Fibroblast of lung (primary cell): ENCODE data around the gene CAMTA1. TPM values are rescaled to one million over a fixed set of nuclear protein-coding genes. Genes with fewer than 3 reads are reported as not detected.

Experiments
- DNase-seq, 2 donors: peaks; one replicate each; pipeline versions ENCODE4 v3.0.0 to v3.0.0-alpha.2; 2010; ENCODE audit warnings: low read depth in 2 of 2
- H2AFZ ChIP-seq: 2 replicates; pipeline ENCODE4 v1.5.1; 2012; ENCODE audit warnings: low read length, control low read depth, inconsistent platforms
- H3K27ac ChIP-seq: 2 replicates; pipeline ENCODE4 v1.5.1; 2011; ENCODE audit warnings: low read length, control low read depth; ENCODE audit not compliant: insufficient read depth
- H3K27me3 ChIP-seq: 2 replicates; pipeline ENCODE4 v1.5.1; 2011; ENCODE audit warnings: mild to moderate bottlenecking, low read length; ENCODE audit not compliant: control insufficient read depth, insufficient read depth
- H3K36me3 ChIP-seq: 2 replicates; pipeline ENCODE4 v1.5.1; 2011; ENCODE audit warnings: low read length; ENCODE audit not compliant: control insufficient read depth, insufficient read depth
- H3K4me1 ChIP-seq: 2 replicates; pipeline ENCODE4 v1.5.1; 2011; ENCODE audit warnings: low read length; ENCODE audit not compliant: control insufficient read depth, insufficient read depth; ENCODE audit errors: extremely low read depth
- H3K4me2 ChIP-seq: 2 replicates; pipeline ENCODE4 v1.5.1; 2011; ENCODE audit warnings: low read length, control low read depth; ENCODE audit not compliant: insufficient read depth; ENCODE audit errors: extremely low read depth
- H3K4me3 ChIP-seq, 4 experiments: fragments of 200-600 bp in 1 of 4; sonication (generic) in 1 of 4; replicated peaks in 1 of 4; 2 replicates each; pipeline ENCODE4 v1.5.1; 2011 to 2016; ENCODE audit warnings: low read length in 4 of 4, low read depth in 3 of 4, mild to moderate bottlenecking in 3 of 4, control low read depth in 2 of 4, inconsistent platforms in 1 of 4, mixed read lengths in 1 of 4; ENCODE audit not compliant: insufficient read depth in 1 of 4; ENCODE audit errors: control extremely low read depth in 1 of 4
- H3K79me2 ChIP-seq: 2 replicates; pipeline ENCODE4 v1.5.1; 2012; ENCODE audit warnings: mild to moderate bottlenecking, low read length, inconsistent platforms; ENCODE audit not compliant: control insufficient read depth, insufficient read depth
- H3K9ac ChIP-seq: 2 replicates; pipeline ENCODE4 v1.5.1; 2011; ENCODE audit warnings: mild to moderate bottlenecking, low read length, control low read depth; ENCODE audit not compliant: insufficient read depth
- H3K9me3 ChIP-seq: 2 replicates; pipeline ENCODE4 v1.5.1; 2012; ENCODE audit warnings: low read depth, low read length; ENCODE audit not compliant: control insufficient read depth, insufficient read depth
- H4K20me1 ChIP-seq: 2 replicates; pipeline ENCODE4 v1.5.1; 2011; ENCODE audit warnings: low read length; ENCODE audit not compliant: control insufficient read depth, insufficient read depth; ENCODE audit errors: extremely low read depth
- EZH2 ChIP-seq: IDR thresholded peaks from 2 replicates; pipeline ENCODE4 v1.5.1; 2012; ENCODE audit warnings: low read length, control low read depth, mild to moderate bottlenecking; ENCODE audit errors: missing control alignments
- polyA plus RNA-seq, 2 donors: library from polyadenylated mRNA; depleted of rRNA in 1 of 2; stranded (reverse) in 1 of 2; unstranded in 1 of 2; fragments of >200 nt; gene quantifications; 2 replicates each; pipeline ENCODE4 v1.2.1, GENCODE V29; 2011 to 2012; ENCODE audit warnings: missing spikeins in 1 of 2
- total RNA-seq: library from RNA; depleted of rRNA; stranded (reverse); fragments of >200 nt; gene quantifications from 2 replicates; pipeline ENCODE4 v1.2.1, GENCODE V29; 2014
- TF ChIP-seq, protein P1 (sequence below), 2 donors: IDR thresholded peaks in 1 of 2; conservative IDR thresholded peaks in 1 of 2; 1 replicate in 1 of 2; 2 replicates in 1 of 2; pipeline ENCODE4 v1.5.1; 2011 to 2012; ENCODE audit warnings: low read length in 2 of 2, control low read depth in 1 of 2, inconsistent platforms in 1 of 2, low read depth in 1 of 2, mild to moderate bottlenecking in 1 of 2

CAMTA1 gene
- total and polyA plus RNA-seq, 2 donors (not counting 1 experiment from before 2014, with no cell fraction given): 47.6 to 86.0 TPM

DNA sequence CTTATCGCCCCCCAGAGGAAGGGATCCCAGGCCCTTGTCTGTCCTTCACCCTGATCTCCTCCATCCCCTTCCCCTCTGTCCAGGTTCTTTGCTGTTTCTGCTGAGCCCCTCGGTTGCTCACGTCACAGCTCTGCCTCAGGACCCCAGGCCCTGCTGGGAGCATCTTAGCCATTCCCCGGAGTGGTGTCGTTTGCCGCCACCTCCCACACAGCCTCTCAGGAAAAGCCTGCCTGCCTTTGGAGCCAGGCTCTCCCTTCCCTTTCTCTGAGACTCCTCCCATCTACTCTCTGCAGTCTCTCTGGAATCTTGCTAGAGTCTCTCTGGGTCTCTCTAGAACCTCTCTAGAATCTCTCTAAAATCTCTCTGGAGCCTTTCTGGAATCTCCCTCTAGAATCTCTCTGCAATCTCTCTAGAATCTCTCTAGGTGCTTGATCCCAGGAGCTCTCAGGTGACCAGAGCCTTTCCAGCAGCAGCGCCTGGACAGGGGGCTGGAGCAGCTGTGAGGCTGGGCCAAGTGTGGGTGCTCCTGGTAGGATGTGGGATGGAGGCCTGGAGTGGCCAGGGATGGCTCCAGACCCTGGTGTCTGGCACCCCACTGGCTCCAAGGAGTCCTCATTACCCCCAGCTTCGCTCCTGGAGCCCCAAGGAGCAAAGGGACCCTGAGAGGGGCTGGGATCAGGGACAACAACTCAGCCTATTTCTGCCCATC, 702.7 kb downstream of the CAMTA1 start:
- no peaks in the 10 kb centered on the region for H3K9me3 ChIP-seq
- H3K9ac ChIP-seq: no peak overlapping the region
- H2AFZ ChIP-seq: no peak overlapping the region
- DNase-seq: no peak
- H3K4me1 ChIP-seq: no peaks in the 10 kb centered on the region
- no peak for TF ChIP-seq EZH2
- TF ChIP-seq, protein P1, sequence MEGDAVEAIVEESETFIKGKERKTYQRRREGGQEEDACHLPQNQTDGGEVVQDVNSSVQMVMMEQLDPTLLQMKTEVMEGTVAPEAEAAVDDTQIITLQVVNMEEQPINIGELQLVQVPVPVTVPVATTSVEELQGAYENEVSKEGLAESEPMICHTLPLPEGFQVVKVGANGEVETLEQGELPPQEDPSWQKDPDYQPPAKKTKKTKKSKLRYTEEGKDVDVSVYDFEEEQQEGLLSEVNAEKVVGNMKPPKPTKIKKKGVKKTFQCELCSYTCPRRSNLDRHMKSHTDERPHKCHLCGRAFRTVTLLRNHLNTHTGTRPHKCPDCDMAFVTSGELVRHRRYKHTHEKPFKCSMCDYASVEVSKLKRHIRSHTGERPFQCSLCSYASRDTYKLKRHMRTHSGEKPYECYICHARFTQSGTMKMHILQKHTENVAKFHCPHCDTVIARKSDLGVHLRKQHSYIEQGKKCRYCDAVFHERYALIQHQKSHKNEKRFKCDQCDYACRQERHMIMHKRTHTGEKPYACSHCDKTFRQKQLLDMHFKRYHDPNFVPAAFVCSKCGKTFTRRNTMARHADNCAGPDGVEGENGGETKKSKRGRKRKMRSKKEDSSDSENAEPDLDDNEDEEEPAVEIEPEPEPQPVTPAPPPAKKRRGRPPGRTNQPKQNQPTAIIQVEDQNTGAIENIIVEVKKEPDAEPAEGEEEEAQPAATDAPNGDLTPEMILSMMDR (conservative IDR thresholded peaks at IDR 0.05 in 1 of 2, IDR thresholded peaks at IDR 0.05 in 1 of 2; ENCODE audit: low read depth in 1 of 2, low read length in 2 of 2): no peak
- H3K4me3 ChIP-seq: no peak overlapping the region
- H3K27ac ChIP-seq: no peak overlapping the region
- H4K20me1 ChIP-seq: no peaks in the 10 kb centered on the region
- H3K79me2 ChIP-seq: no peaks in the 10 kb centered on the region
- H3K36me3 ChIP-seq: no peaks in the 10 kb centered on the region
- no peak overlapping the region for H3K4me2 ChIP-seq
- no peaks in the 10 kb centered on the region for H3K27me3 ChIP-seq

DNA sequence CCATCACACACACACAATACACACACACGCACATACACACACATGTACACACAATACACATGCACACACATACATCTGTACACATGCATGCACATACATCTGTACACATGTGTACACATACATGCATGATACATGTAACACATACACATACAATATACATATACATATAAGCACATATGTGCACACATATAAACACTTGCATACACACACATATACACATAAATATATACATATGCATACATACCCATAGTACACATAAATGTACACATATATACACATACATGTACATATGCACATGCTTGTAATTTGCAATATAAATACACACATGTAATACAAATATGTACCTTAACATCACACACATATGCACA, 703.2 kb downstream of the CAMTA1 start:
- Histone ChIP-seq H3K27me3 (no peaks in the 10 kb centered on the region), H2AFZ (no peak overlapping the region), H4K20me1 (no peaks in the 10 kb centered on the region), H3K36me3 (no peaks in the 10 kb centered on the region), H3K9me3 (no peaks in the 10 kb centered on the region), H3K4me2 (no peak overlapping the region), H3K79me2 (no peaks in the 10 kb centered on the region), H3K27ac (no peak overlapping the region), H3K4me1 (no peaks in the 10 kb centered on the region), H3K4me3 (no peak overlapping the region), H3K9ac (no peak overlapping the region)
- no peak for DNase-seq
- no peak for TF ChIP-seq EZH2
- TF ChIP-seq, protein P1 (conservative IDR thresholded peaks at IDR 0.05 in 1 of 2, IDR thresholded peaks at IDR 0.05 in 1 of 2; ENCODE audit: low read depth in 1 of 2, low read length in 2 of 2): no peak

DNA sequence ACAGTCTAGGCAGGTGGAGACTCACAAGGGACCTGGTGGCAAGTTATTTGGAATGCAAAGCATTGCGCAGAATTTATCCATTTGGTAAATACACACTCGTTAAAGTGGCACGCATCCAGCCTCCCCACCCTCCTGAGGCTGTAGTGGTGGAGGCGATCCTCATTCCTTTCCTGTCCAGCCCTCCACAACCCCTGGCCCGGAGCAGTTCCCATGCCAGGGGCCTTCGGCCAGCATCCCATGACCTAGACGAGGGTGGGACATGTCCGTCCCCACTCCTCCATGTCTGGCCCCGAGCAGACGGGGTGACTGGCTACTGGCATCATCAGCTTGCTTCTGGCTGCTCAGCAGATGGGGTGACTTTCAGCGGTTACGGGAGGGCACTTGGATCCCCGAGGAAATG, 704.3 kb downstream of the CAMTA1 start:
- no peaks in the 10 kb centered on the region for H3K4me1 ChIP-seq
- DNase-seq: no peak

More for the DNA sequence above, 704.3 kb downstream of the CAMTA1 start:
- no peaks in the 10 kb centered on the region for H3K36me3 ChIP-seq
- H3K9ac ChIP-seq: no peak overlapping the region
- H4K20me1 ChIP-seq: no peaks in the 10 kb centered on the region
- no peak overlapping the region for H3K4me2 ChIP-seq
- no peaks in the 10 kb centered on the region for H3K9me3 ChIP-seq
- H3K79me2 ChIP-seq: no peaks in the 10 kb centered on the region
- H3K4me3 ChIP-seq: no peak overlapping the region
- no peak overlapping the region for H3K27ac ChIP-seq
- TF ChIP-seq, protein P1 (conservative IDR thresholded peaks at IDR 0.05 in 1 of 2, IDR thresholded peaks at IDR 0.05 in 1 of 2; ENCODE audit: low read depth in 1 of 2, low read length in 2 of 2): no peak
- TF ChIP-seq EZH2: no peak
- H2AFZ ChIP-seq: no peak overlapping the region
- no peaks in the 10 kb centered on the region for H3K27me3 ChIP-seq
